GM18499 (cell line): ENCODE data around the gene CILP.
"Not testable (repeated sequence)": the region's sequence is repeated elsewhere in the genome, so short reads cannot be mapped to it uniquely, and the experiment has no call there.

Source experiments
- ATAC-seq: cut with Tn5 transposase; IDR thresholded peaks from one replicate; pipeline ENCODE4 v1.9.1; 2021; ENCODE audit warnings: moderate number of reproducible peaks; ENCODE audit not compliant: insufficient read depth, unreplicated experiment

Gene CILP, protein sequence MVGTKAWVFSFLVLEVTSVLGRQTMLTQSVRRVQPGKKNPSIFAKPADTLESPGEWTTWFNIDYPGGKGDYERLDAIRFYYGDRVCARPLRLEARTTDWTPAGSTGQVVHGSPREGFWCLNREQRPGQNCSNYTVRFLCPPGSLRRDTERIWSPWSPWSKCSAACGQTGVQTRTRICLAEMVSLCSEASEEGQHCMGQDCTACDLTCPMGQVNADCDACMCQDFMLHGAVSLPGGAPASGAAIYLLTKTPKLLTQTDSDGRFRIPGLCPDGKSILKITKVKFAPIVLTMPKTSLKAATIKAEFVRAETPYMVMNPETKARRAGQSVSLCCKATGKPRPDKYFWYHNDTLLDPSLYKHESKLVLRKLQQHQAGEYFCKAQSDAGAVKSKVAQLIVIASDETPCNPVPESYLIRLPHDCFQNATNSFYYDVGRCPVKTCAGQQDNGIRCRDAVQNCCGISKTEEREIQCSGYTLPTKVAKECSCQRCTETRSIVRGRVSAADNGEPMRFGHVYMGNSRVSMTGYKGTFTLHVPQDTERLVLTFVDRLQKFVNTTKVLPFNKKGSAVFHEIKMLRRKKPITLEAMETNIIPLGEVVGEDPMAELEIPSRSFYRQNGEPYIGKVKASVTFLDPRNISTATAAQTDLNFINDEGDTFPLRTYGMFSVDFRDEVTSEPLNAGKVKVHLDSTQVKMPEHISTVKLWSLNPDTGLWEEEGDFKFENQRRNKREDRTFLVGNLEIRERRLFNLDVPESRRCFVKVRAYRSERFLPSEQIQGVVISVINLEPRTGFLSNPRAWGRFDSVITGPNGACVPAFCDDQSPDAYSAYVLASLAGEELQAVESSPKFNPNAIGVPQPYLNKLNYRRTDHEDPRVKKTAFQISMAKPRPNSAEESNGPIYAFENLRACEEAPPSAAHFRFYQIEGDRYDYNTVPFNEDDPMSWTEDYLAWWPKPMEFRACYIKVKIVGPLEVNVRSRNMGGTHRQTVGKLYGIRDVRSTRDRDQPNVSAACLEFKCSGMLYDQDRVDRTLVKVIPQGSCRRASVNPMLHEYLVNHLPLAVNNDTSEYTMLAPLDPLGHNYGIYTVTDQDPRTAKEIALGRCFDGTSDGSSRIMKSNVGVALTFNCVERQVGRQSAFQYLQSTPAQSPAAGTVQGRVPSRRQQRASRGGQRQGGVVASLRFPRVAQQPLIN

GRCh38 chr15:65210770-65211481 lies at the start of gene CILP:
Gene CILP, minus strand, starts transcription at chr15:65211473. Its CDS starts 1,718 bp downstream, at chr15:65209755.
- ATAC-seq, result no peak

DNA sequence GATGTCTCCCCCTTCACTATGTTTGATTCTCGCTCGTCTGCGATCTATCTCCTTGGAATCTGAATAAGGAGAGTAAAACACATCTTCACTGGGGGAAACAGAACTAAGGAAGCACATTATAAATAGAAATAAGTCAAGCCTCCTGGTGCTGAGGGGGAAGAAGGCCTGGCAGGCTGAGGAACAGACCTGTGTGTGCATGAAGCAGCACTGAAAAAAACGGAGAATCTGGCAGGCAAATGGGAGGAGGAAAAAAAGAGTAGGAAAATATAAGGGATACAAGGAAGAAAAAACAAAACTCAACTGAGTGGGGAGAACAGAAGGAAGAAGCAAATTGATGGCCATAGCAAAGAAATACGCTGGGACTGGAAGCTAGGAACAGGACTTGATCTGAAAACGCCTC lies 49.7 kb upstream of the CILP start:
- no peak for ATAC-seq

DNA sequence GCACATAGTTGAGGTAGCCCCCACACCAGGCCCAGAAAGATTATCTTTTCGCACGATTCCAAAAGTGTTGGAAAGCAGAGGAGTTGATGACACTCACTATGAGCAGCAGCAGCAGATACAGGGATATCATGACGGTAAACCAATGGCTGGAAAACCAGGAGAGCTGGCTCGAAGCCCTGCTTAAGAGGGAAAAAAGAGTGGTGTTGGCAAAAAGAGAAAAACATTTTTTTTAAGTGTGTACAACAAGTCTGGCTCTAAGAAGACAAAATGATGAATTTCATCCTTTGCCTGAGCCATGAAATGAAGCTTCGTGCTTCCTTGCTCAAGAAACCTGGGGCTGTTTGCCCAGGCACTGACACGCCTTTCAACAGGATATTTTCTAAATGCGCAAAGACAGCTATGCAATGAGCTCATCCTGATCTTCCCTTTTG lies 48.1 kb upstream of the CILP start:
- ATAC-seq, result no peak

DNA sequence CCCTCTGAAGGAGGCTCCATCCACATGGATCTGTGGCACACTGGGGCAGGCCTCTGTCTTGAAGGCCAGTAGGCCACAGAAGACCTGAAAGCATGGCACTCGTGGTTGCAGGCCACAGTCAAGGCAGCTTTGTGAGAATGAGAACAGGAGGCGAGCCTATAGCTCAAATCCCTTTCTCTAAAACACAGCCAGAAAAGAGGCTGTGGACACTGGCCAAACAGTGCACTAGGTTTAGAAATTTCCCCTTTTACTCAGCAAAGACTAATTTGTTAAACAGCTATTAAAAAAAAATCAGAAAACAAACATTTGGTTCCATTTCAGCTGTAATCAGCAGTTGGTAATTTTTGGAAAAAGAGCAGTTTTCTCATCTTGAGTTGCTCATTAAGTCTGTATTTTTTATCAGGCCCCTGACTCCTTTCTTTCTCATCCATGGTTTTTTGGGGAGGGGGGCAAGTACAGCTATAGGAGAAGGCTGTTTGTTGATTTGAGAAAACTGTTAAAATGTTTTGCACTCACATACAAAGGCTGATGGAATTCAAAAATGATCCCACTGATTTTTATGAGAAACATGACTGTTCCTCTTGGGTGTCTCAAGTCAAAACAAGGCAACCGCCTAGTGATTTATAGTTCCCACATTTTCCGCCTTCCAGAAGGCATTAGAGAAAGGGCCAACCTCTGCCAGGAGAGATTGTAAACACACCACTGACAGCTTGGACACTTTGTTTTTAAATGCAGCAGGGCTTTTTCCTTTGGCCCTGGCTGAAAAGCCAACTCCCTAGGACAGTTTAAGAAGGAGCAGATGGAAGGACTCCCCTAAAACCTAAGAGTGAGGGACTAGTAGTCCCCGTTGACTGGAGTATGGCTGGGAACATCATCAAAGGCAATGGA lies 47.3 kb upstream of the CILP start:
- no peak for ATAC-seq

DNA sequence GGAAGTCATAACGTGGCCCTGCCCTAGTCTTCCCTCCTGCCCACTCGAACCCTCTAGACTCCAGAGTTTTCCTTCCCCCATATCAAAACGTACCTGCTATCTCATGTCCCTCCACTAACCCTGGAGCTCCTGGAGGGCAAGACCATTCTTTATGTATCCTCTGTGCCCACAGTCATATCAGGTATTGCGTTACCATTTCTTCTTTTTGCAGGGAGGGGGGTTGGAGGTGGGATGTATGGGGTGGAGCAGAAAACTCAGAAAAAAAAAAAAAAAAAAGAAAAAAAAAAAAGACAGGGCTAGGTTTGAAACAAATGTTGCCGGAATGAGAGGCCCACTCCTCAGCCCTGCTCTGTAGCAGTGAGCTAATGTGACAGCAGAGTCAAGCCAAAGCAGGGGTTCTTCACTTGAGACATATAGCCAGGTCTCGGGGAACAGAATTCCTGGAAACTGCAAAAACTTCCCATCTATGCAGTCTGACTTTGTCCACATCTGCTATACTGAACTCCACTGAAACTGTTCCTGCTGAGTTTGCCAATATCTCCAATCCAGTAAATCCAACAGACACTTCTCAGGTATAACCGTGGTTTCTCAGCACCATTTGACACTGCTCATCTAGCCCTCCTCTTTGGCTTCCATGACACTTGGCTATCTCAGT lies 44.3 kb upstream of the CILP start:
- no peak for ATAC-seq

GRCh38 chr15:65254758-65255157 lies 43.5 kb upstream of the CILP start:
- ATAC-seq, result no peak

GRCh38 chr15:65254356-65254755 lies 43.1 kb upstream of the CILP start:
- no peak for ATAC-seq

DNA sequence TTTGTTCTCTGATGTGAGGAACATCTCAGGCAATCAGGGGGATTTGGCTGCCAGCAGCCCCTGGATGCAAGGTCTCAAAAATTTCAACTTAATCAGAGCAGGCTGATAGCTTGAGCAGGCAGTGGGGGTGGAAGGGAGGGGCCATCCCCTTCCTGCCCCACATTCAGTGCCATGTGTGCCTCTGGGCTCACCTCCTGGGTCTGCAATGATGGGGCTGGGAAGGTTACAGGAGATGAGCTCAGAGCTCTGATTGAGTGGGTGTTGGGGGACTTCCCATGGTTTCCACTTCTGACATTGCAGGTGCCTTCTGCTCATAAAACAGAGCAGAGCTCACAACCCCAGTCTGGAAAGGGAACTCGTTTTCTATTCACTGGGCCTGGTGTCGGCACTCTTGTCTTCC lies 38.4 kb upstream of the CILP start:
- ATAC-seq, result no peak

GRCh38 chr15:65248511-65249255 lies 37.4 kb upstream of the CILP start:
- ATAC-seq, result no peak

GRCh38 chr15:65246939-65247338 lies 35.7 kb upstream of the CILP start:
- ATAC-seq, result no peak

- ATAC-seq, result no peak
Measured at GRCh38 chr15:65246026-65246714, 34.9 kb upstream of the CILP start.

- ATAC-seq, result no peak
Measured at GRCh38 chr15:65245096-65245856, 34.0 kb upstream of the CILP start.

- ATAC-seq, result no peak
Measured at GRCh38 chr15:65244638-65245037, 33.4 kb upstream of the CILP start.

GRCh38 chr15:65236443-65236842 lies 25.2 kb upstream of the CILP start:
- ATAC-seq, result not testable (repeated sequence)

GRCh38 chr15:65233696-65234095 lies 22.4 kb upstream of the CILP start:
- ATAC-seq, result no peak

- ATAC-seq, result no peak
Measured at GRCh38 chr15:65232520-65232919, 21.2 kb upstream of the CILP start.

- no peak for ATAC-seq
Measured at GRCh38 chr15:65231306-65231705, 20.0 kb upstream of the CILP start.
